ENCODE measurements around the gene CCL28. TPM values are rescaled to one million over a fixed set of nuclear protein-coding genes. Genes with fewer than 3 reads are reported as not detected.
"Not testable (repeated sequence)": the region's sequence is repeated elsewhere in the genome, so short reads cannot be mapped to it uniquely, and the experiment has no call there.

The CCL28 gene
- total and polyA plus RNA-seq, 11 donors: 0.06 to 1.6 (median 0.31) TPM; not detected in 1

- H3K4me3 ChIP-seq: no peak overlapping the region
- H3K36me3 ChIP-seq: no peaks in the 10 kb centered on the region
- intact Hi-C loops (cut with DNase I): no loop called here
- ATAC-seq (no peak), DNase-seq (no peak)
- no peak overlapping the region for H3K27ac ChIP-seq
- no peaks in the 10 kb centered on the region for H3K9me3 ChIP-seq
- TF ChIP-seq POLR2A (IDR thresholded peaks at IDR 0.05): no peak
- TF ChIP-seq CTCF (IDR thresholded peaks at IDR 0.05): no peak
- 75 to 84% (median 82%) methylated on average over 7 of the region's 7 CpGs for WGBS, 4 donors
- H3K27me3 ChIP-seq: no peaks in the 10 kb centered on the region
- peaks cover 0 to 15% (median 5%) of the 10 kb centered on the region in 12 donors for H3K4me1 ChIP-seq
These were observed 16.8 kb upstream of the CCL28 start for GRCh38 chr5:43429016-43429415.

- ATAC-seq: no peak
- DNase-seq: no peak
- TF ChIP-seq CTCF (IDR thresholded peaks at IDR 0.05) (no peak), POLR2A (IDR thresholded peaks at IDR 0.05) (no peak)
- intact Hi-C loops (cut with DNase I): no loop called here
- Histone ChIP-seq H3K4me3 (no peak overlapping the region), H3K27ac (no peak overlapping the region), H3K36me3 (no peaks in the 10 kb centered on the region), H3K27me3 (no peaks in the 10 kb centered on the region), H3K9me3 (no peaks in the 10 kb centered on the region), H3K4me1 (peaks cover 0 to 2% (median 0%) of the 10 kb centered on the region in 12 donors)
- 75 to 79% (median 77%) methylated on average over 4 of the region's 4 CpGs for WGBS, 4 donors
These were observed 15.1 kb upstream of the CCL28 start for GRCh38 chr5:43427306-43427705.

- DNase-seq (no peak), ATAC-seq (no peak)
- H3K4me3 ChIP-seq: no peak overlapping the region
- no peak overlapping the region for H3K27ac ChIP-seq
- no peak for TF ChIP-seq POLR2A (IDR thresholded peaks at IDR 0.05)
- TF ChIP-seq CTCF (IDR thresholded peaks at IDR 0.05): no peak
- no peaks in the 10 kb centered on the region for H3K9me3 ChIP-seq
- no peaks in the 10 kb centered on the region for H3K36me3 ChIP-seq
- 65 to 80% (median 77%) methylated on average over 2 of the region's 2 CpGs for WGBS, 4 donors
- H3K4me1 ChIP-seq: no peaks in the 10 kb centered on the region
- intact Hi-C loops (cut with DNase I): no loop called here
- H3K27me3 ChIP-seq: no peaks in the 10 kb centered on the region
These were observed 13.8 kb upstream of the CCL28 start for GRCh38 chr5:43425983-43426382.

DNA sequence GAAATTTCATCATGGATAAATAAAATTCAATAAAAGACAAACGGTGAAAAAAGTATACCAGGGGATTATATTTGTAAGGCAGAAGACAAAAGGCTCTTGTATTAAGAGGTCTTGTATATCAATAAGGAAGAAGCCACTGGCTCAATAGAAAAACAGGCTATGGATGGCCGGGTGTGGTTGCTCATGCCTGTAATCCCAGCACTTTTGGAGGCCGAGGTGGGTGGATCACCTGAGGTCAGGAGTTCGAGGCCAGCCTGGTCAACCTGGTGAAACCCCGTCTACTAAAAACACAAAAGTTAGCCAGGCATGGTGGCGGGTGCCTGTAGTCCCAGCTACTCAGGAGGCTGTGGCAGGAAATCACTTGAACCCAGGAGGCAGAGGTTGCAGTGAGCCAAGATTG is 10.9 kb upstream of the CCL28 start:
- H3K9me3 ChIP-seq; ATAC-seq; H3K27ac ChIP-seq; H3K4me1 ChIP-seq; intact Hi-C loops (cut with DNase I); DNase-seq; H3K4me3 ChIP-seq; H3K27me3 ChIP-seq; H3K36me3 ChIP-seq: not testable (repeated sequence)
- WGBS, 4 donors: 81 to 86% (median 82%) methylated on average over 6 of the region's 6 CpGs

- Histone ChIP-seq H3K27me3 (no peaks in the 10 kb centered on the region), H3K4me1 (no peaks in the 10 kb centered on the region), H3K36me3 (no peaks in the 10 kb centered on the region), H3K4me3 (no peak overlapping the region), H3K27ac (no peak overlapping the region), H3K9me3 (no peaks in the 10 kb centered on the region)
- no peak for TF ChIP-seq CTCF (IDR thresholded peaks at IDR 0.05)
- TF ChIP-seq POLR2A (IDR thresholded peaks at IDR 0.05): no peak
- intact Hi-C loops (cut with DNase I): no loop called here
- WGBS, 4 donors: 48 to 60% (median 52%) methylated on average over 2 of the region's 2 CpGs
- ATAC-seq: peak in 1 of 4 donors; percentile 42
- no peak for DNase-seq
These were observed 10.0 kb upstream of the CCL28 start for GRCh38 chr5:43422143-43422542.

Measured in heart left ventricle (tissue), 16 donors.